HCT116 (cell line): ENCODE data around the gene STKLD1. TPM values are rescaled to one million over a fixed set of nuclear protein-coding genes. Genes with fewer than 3 reads are reported as not detected.

Experiments used
- CEBPB ChIP-seq: IDR thresholded peaks from 2 replicates; pipeline ENCODE4 v1.6.1; 2012; ENCODE audit warnings: low read depth
- EZH2phosphoT487 ChIP-seq: fragments of 200-600 bp; IDR thresholded peaks from 2 replicates; pipeline ENCODE4 v1.6.1; 2018; ENCODE audit warnings: antibody characterized with exemption, borderline replicate concordance
- JUND ChIP-seq: IDR thresholded peaks from 2 replicates; pipeline ENCODE4 v1.6.1; 2012
- POLR2AphosphoS5 ChIP-seq: IDR thresholded peaks from 2 replicates; pipeline ENCODE4 v1.6.1; 2011; ENCODE audit warnings: mild to moderate bottlenecking, low read depth, low read length, moderate library complexity
- SRF ChIP-seq: IDR thresholded peaks from 2 replicates; pipeline ENCODE4 v1.6.1; 2012; ENCODE audit warnings: low read depth
- total RNA-seq: library from RNA; stranded (reverse); gene quantifications from one replicate; pipeline ENCODE4 v1.2.1, GENCODE V29; 2021; ENCODE audit not compliant: unreplicated experiment
- TF ChIP-seq, protein P1 (sequence below), 3 experiments: fragments of 200-600 bp in 1 of 3; sonication (generic) in 1 of 3; IDR thresholded peaks in 2 of 3; conservative IDR thresholded peaks in 1 of 3; 2 replicates each; pipeline ENCODE4 v1.5.1; 2012 to 2017; ENCODE audit warnings: low read depth in 2 of 3, low read length in 2 of 3, antibody characterized with exemption in 1 of 3, borderline replicate concordance in 1 of 3, control low read depth in 1 of 3, mild to moderate bottlenecking in 1 of 3, mixed read lengths in 1 of 3, mixed run types in 1 of 3, moderate library complexity in 1 of 3; ENCODE audit not compliant: insufficient read depth in 1 of 3
- TF ChIP-seq, protein P2 (sequence below): IDR thresholded peaks from 2 replicates; pipeline ENCODE4 v1.6.1; 2012
- TF ChIP-seq, protein P3 (sequence below): IDR thresholded peaks from 2 replicates; pipeline ENCODE4 v1.6.1; 2012; ENCODE audit warnings: low read depth

Gene STKLD1
- total RNA-seq, 1 experiment from 2014 or later, result 0.37 TPM

DNA sequence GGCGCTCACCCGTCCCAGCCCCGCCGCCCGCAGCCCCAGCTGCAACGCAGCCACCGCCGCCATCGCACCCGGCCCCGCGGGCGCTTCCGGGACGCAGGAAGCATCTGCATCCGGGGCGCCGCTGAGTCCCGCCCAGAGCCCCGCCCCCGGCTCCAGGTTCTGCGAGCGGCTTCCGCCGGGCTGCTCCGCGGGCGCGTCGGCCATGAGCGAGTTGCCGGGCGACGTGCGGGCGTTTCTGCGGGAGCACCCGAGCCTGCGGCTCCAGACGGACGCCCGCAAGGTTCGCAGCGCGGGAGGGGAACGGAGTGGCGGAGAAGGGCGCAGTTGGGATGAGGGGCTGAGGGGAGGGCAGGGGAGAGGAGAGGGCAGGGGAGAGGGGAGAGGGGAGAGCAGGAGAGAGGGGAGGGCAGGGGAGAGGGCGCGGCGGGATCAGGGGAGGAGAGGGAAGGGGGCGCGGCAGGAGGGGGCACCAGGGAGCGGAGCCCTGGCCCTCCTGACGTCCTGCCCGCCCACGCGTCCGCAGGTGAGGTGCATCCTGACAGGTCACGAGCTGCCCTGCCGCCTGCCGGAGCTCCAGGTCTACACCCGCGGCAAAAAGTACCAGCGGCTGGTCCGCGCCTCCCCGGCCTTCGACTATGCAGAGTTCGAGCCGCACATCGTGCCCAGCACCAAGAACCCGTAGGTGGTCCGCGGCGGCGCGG lies 19.6 kb upstream of the STKLD1 start, which contains the start of the genes SURF1 and SURF2 (continued):
- TF ChIP-seq, protein P1, sequence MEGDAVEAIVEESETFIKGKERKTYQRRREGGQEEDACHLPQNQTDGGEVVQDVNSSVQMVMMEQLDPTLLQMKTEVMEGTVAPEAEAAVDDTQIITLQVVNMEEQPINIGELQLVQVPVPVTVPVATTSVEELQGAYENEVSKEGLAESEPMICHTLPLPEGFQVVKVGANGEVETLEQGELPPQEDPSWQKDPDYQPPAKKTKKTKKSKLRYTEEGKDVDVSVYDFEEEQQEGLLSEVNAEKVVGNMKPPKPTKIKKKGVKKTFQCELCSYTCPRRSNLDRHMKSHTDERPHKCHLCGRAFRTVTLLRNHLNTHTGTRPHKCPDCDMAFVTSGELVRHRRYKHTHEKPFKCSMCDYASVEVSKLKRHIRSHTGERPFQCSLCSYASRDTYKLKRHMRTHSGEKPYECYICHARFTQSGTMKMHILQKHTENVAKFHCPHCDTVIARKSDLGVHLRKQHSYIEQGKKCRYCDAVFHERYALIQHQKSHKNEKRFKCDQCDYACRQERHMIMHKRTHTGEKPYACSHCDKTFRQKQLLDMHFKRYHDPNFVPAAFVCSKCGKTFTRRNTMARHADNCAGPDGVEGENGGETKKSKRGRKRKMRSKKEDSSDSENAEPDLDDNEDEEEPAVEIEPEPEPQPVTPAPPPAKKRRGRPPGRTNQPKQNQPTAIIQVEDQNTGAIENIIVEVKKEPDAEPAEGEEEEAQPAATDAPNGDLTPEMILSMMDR (IDR thresholded peaks at IDR 0.05 in 2 of 3, conservative IDR thresholded peaks at IDR 0.05 in 1 of 3; ENCODE audit: borderline replicate concordance in 1 of 3, insufficient read depth in 1 of 3, low read depth in 2 of 3, low read length in 2 of 3), result peak in 2 of 3 experiments; percentile 11 to 19; a peak in 1 of 6 replicates
- TF ChIP-seq POLR2AphosphoS5 (peak; percentile 92), JUND (no peak), CEBPB (no peak), EZH2phosphoT487 (no peak), SRF (no peak)
- TF ChIP-seq, protein P2, sequence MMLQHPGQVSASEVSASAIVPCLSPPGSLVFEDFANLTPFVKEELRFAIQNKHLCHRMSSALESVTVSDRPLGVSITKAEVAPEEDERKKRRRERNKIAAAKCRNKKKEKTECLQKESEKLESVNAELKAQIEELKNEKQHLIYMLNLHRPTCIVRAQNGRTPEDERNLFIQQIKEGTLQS, result no peak
- TF ChIP-seq, protein P3, sequence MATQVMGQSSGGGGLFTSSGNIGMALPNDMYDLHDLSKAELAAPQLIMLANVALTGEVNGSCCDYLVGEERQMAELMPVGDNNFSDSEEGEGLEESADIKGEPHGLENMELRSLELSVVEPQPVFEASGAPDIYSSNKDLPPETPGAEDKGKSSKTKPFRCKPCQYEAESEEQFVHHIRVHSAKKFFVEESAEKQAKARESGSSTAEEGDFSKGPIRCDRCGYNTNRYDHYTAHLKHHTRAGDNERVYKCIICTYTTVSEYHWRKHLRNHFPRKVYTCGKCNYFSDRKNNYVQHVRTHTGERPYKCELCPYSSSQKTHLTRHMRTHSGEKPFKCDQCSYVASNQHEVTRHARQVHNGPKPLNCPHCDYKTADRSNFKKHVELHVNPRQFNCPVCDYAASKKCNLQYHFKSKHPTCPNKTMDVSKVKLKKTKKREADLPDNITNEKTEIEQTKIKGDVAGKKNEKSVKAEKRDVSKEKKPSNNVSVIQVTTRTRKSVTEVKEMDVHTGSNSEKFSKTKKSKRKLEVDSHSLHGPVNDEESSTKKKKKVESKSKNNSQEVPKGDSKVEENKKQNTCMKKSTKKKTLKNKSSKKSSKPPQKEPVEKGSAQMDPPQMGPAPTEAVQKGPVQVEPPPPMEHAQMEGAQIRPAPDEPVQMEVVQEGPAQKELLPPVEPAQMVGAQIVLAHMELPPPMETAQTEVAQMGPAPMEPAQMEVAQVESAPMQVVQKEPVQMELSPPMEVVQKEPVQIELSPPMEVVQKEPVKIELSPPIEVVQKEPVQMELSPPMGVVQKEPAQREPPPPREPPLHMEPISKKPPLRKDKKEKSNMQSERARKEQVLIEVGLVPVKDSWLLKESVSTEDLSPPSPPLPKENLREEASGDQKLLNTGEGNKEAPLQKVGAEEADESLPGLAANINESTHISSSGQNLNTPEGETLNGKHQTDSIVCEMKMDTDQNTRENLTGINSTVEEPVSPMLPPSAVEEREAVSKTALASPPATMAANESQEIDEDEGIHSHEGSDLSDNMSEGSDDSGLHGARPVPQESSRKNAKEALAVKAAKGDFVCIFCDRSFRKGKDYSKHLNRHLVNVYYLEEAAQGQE, result no peak
